Measurements from ENCODE around the gene DCDC2C.

DCDC2C gene

GRCh38 chr2:3672861-3673678 lies 30.3 kb upstream of the DCDC2C start:
- no peak for DNase-seq

- no peak for DNase-seq
Measured at GRCh38 chr2:3674066-3674845, 29.1 kb upstream of the DCDC2C start.

- DNase-seq = no peak
Measured at GRCh38 chr2:3675687-3676086, 27.7 kb upstream of the DCDC2C start.

GRCh38 chr2:3677436-3677835 lies 25.9 kb upstream of the DCDC2C start:
- no peak for DNase-seq

GRCh38 chr2:3678212-3678611 lies 25.2 kb upstream of the DCDC2C start:
- no peak for DNase-seq

GRCh38 chr2:3679180-3679579 lies 24.2 kb upstream of the DCDC2C start:
- DNase-seq = no peak

- DNase-seq = no peak
Measured at GRCh38 chr2:3679616-3680393, 23.6 kb upstream of the DCDC2C start.

- DNase-seq = no peak
Measured at GRCh38 chr2:3680548-3681345, 22.6 kb upstream of the DCDC2C start.

GRCh38 chr2:3681625-3682024 lies 21.8 kb upstream of the DCDC2C start:
- no peak for DNase-seq

- DNase-seq = no peak
Measured at GRCh38 chr2:3682811-3683210, 20.6 kb upstream of the DCDC2C start.

GRCh38 chr2:3683748-3684454 lies 19.5 kb upstream of the DCDC2C start:
- DNase-seq = no peak

GRCh38 chr2:3689998-3690748 lies 13.2 kb upstream of the DCDC2C start:
- DNase-seq = no peak

GRCh38 chr2:3692375-3692774 lies 11.0 kb upstream of the DCDC2C start:
- DNase-seq = peak; percentile 13

GRCh38 chr2:3696545-3696944 lies 6.8 kb upstream of the DCDC2C start:
- no peak for DNase-seq

- DNase-seq = no peak
Measured at GRCh38 chr2:3701071-3701470, 2.3 kb upstream of the DCDC2C start.

GRCh38 chr2:3703757-3704355 lies 481 bp downstream of the DCDC2C start:
- no peak for DNase-seq

- DNase-seq = peak; percentile 22
Measured at GRCh38 chr2:3704692-3705091, 1.3 kb downstream of the DCDC2C start.

GRCh38 chr2:3705782-3706181 lies 2.4 kb downstream of the DCDC2C start:
- DNase-seq = peak; percentile 44

GRCh38 chr2:3706892-3707291 lies 3.5 kb downstream of the DCDC2C start:
- DNase-seq = no peak

GRCh38 chr2:3708576-3708975 lies 5.2 kb downstream of the DCDC2C start:
- DNase-seq = no peak

Measured in fibroblast of skin of back (primary cell).